A549 (cell line): ENCODE measurements around the gene KRT38. TPM values are rescaled to one million over a fixed set of nuclear protein-coding genes. Genes with fewer than 3 reads are reported as not detected.

ENCODE experiments used
- ATAC-seq, 2 experiments: fragments of 200-7000 bp in 1 of 2; fragments of >200 bp in 1 of 2; cut with Nextera tagmentation in 1 of 2; cut with Tn5 transposase in 1 of 2; 3 replicates each; pipeline versions ENCODE4 v1.8.0 to v1.9.1; 2018 to 2020; ENCODE audit warnings: mild to moderate bottlenecking in 1 of 2, moderate library complexity in 1 of 2
- CTCF ChIA-PET: fragments of 300-600 bp; sonication (Branson Sonifier 250); formaldehyde crosslinking; extraction: SDS; loops from one replicate; lab custom pipeline; 2021; ENCODE audit warnings: antibody characterized with exemption, inconsistent platforms; lab: Yijun Ruan, JAX
- POLR2A ChIA-PET: fragments of 350-600 bp; formaldehyde crosslinking; extraction: SDS; loops from one replicate; lab custom pipeline; 2021; ENCODE audit warnings: antibody characterized with exemption, inconsistent platforms; lab: Yijun Ruan, JAX
- DNase-seq, 2 experiments: peaks; one replicate each; pipeline versions ENCODE4 v3.0.0 to v3.0.0-alpha.2; 2011 to 2016; ENCODE audit warnings: low read depth in 1 of 2, low spot score in 1 of 2
- FAIRE-seq: peaks from 2 replicates; lab custom pipeline; 2011; peaks lifted over from hg19 to GRCh38; lab: Jason Lieb, UNC
- H3K27ac ChIP-seq, 2 experiments: fragments of >200 bp; sonication (Bioruptor Twin); formaldehyde crosslinking; 3 replicates each; pipeline ENCODE4 v1.5.1; 2016 to 2017
- H3K4me1 ChIP-seq: fragments of >200 bp; sonication (Bioruptor Twin); formaldehyde crosslinking; 3 replicates; pipeline ENCODE4 v1.6.1; 2016
- H3K4me2 ChIP-seq: fragments of >200 bp; sonication (Bioruptor Twin); formaldehyde crosslinking; 3 replicates; pipeline ENCODE4 v1.6.1; 2016
- H3K4me3 ChIP-seq: fragments of >200 bp; sonication (Bioruptor Twin); formaldehyde crosslinking; 3 replicates; pipeline ENCODE4 v1.5.1; 2016
- H3K9me3 ChIP-seq: fragments of >200 bp; sonication (Bioruptor Twin); formaldehyde crosslinking; 3 replicates; pipeline ENCODE4 v1.6.1; 2016
- BCL3 ChIP-seq: fragments of >200 bp; sonication (Bioruptor Twin); formaldehyde crosslinking; IDR thresholded peaks from 3 replicates; pipeline ENCODE4 v1.6.1; 2016
- CBX8 ChIP-seq: fragments of 200-600 bp; sonication (generic); IDR thresholded peaks from 2 replicates; pipeline ENCODE4 v1.6.1; 2016
- CEBPB ChIP-seq, 2 experiments: fragments of >200 bp in 1 of 2; sonication (Bioruptor Twin) in 1 of 2; formaldehyde crosslinking in 1 of 2; IDR thresholded peaks; 2 replicates each; pipeline ENCODE4 v1.6.1; 2012 to 2016
- CHD4 ChIP-seq: fragments of 200-600 bp; sonication (generic); IDR thresholded peaks from 2 replicates; pipeline ENCODE4 v1.6.1; 2016; ENCODE audit warnings: antibody characterized with exemption, mild to moderate bottlenecking, borderline replicate concordance
- CTCF ChIP-seq: fragments of >200 bp; sonication (Bioruptor Twin); formaldehyde crosslinking; IDR thresholded peaks from 3 replicates; pipeline ENCODE4 v1.5.1; 2016
- ELK1 ChIP-seq: fragments of 150-350 bp; IDR thresholded peaks from 2 replicates; pipeline ENCODE4 v1.6.1; 2014; ENCODE audit warnings: low read depth, mild to moderate bottlenecking, low read length
- ESRRA ChIP-seq: fragments of 150-350 bp; IDR thresholded peaks from 2 replicates; pipeline ENCODE4 v1.6.1; 2014; ENCODE audit warnings: mild to moderate bottlenecking, low read length, borderline replicate concordance
- FOSL2 ChIP-seq, 2 experiments: fragments of 450-650 bp in 1 of 2; fragments of >200 bp in 1 of 2; sonication (Bioruptor Twin) in 1 of 2; formaldehyde crosslinking; IDR thresholded peaks; 2 replicates each; pipeline versions ENCODE4 v1.5.0 to v1.6.1; 2016 to 2020; ENCODE audit warnings: mild to moderate bottlenecking in 1 of 2, moderate library complexity in 1 of 2
- GATA3 ChIP-seq: IDR thresholded peaks from 2 replicates; pipeline ENCODE4 v1.6.1; 2012; ENCODE audit warnings: borderline replicate concordance
- HES2 ChIP-seq: fragments of >200 bp; sonication (Bioruptor Twin); formaldehyde crosslinking; IDR thresholded peaks from 2 replicates; pipeline ENCODE4 v1.6.1; 2016
- HOXB13 ChIP-seq: fragments of 250-450 bp; sonication (Bioruptor Pico); IDR thresholded peaks from 2 replicates; pipeline ENCODE4 v1.5.0; 2020; ENCODE audit warnings: low read depth, mild to moderate bottlenecking, moderate library complexity
- HOXB5 ChIP-seq: fragments of 250-450 bp; sonication (Bioruptor Pico); IDR thresholded peaks from 2 replicates; pipeline ENCODE4 v1.5.0; 2020; ENCODE audit warnings: mild to moderate bottlenecking, moderate library complexity
- JUN ChIP-seq, 2 experiments: fragments of >200 bp; sonication (Bioruptor Twin); formaldehyde crosslinking; IDR thresholded peaks; 2 replicates in 1 of 2; 3 replicates in 1 of 2; pipeline ENCODE4 v1.6.1; 2016 to 2017
- KDM1A ChIP-seq: fragments of 200-600 bp; sonication (generic); IDR thresholded peaks from 2 replicates; pipeline ENCODE4 v1.6.1; 2016; ENCODE audit warnings: low read depth, mild to moderate bottlenecking
- NFE2L2 ChIP-seq: fragments of 150-350 bp; conservative IDR thresholded peaks from 2 replicates; pipeline ENCODE4 v1.6.1; 2014; ENCODE audit warnings: low read length
- PHF8 ChIP-seq: fragments of 200-600 bp; sonication (generic); IDR thresholded peaks from 2 replicates; pipeline ENCODE4 v1.6.1; 2016; ENCODE audit warnings: low read depth, mild to moderate bottlenecking, antibody characterized with exemption, moderate library complexity, borderline replicate concordance
- POLR2AphosphoS2 ChIP-seq: conservative IDR thresholded peaks from 2 replicates; pipeline ENCODE4 v1.6.1; 2012; ENCODE audit warnings: low read length, improper control_type of control experiment, inconsistent platforms
- RAD21 ChIP-seq, 2 experiments: fragments of >200 bp in 1 of 2; sonication (Bioruptor Twin) in 1 of 2; formaldehyde crosslinking in 1 of 2; IDR thresholded peaks in 1 of 2; conservative IDR thresholded peaks in 1 of 2; 2 replicates in 1 of 2; 3 replicates in 1 of 2; pipeline ENCODE4 v1.6.1; 2012 to 2018; ENCODE audit warnings: inconsistent platforms in 1 of 2
- RCOR1 ChIP-seq: fragments of 150-350 bp; IDR thresholded peaks from 2 replicates; pipeline ENCODE4 v1.6.1; 2014; ENCODE audit warnings: antibody characterized with exemption, low read length, low read depth
- RNF2 ChIP-seq: fragments of 200-600 bp; sonication (generic); IDR thresholded peaks from 2 replicates; pipeline ENCODE4 v1.6.1; 2016; ENCODE audit warnings: low read depth, mild to moderate bottlenecking, antibody characterized with exemption, moderate library complexity, borderline replicate concordance
- SMC3 ChIP-seq: fragments of >200 bp; sonication (Bioruptor Twin); formaldehyde crosslinking; IDR thresholded peaks from 3 replicates; pipeline ENCODE4 v1.6.1; 2018; ENCODE audit warnings: inconsistent platforms
- USF2 ChIP-seq: fragments of 450-650 bp; IDR thresholded peaks from 2 replicates; pipeline ENCODE4 v1.6.1; 2014; ENCODE audit warnings: antibody characterized with exemption
- ZNF302 ChIP-seq: fragments of 250-450 bp; sonication (Bioruptor Pico); IDR thresholded peaks from 2 replicates; pipeline ENCODE4 v1.9.0; 2021; ENCODE audit warnings: inconsistent platforms, mild to moderate bottlenecking, moderate library complexity
- WGBS: methylation state at CpG from one replicate; pipeline ENCODE4 v1.1.6; 2017; ENCODE audit errors: missing lambda C conversion rate; 5-methylcytosine and 5-hydroxymethylcytosine counted together
- polyA plus RNA-seq, 4 experiments: library from polyadenylated mRNA; depleted of rRNA in 3 of 4; stranded (reverse); fragments of >200 nt; fragmentation: RNase III in 1 of 4; extraction: RNeasy Plus Mini Kit Qiagen cat#74134 plus additional on column Dnase treatment in 1 of 4; gene quantifications; 2 replicates in 3 of 4; 3 replicates in 1 of 4; pipeline ENCODE4 v1.2.3, GENCODE V29; 2011 to 2017

KRT38 gene
- polyA plus RNA-seq, 2 of the 4 experiments (the other 2 are of a cell fraction), result not detected

- POLR2A ChIA-PET, result no interaction called here
- Histone ChIP-seq H3K27ac (no peak overlapping the region), H3K4me2 (no peak overlapping the region), H3K4me1 (peaks cover 18% of the 10 kb centered on the region), H3K4me3 (no peak overlapping the region), H3K9me3 (no peaks in the 10 kb centered on the region)
- ATAC-seq (no peak), DNase-seq (no peak), FAIRE-seq (no peak)
- CTCF ChIA-PET, result interaction anchor here (1.5 to 6.9 kb wide), 4 partner anchors 11 to 497 kb away, joined by 4 to 60 read pairs (median 28); no protein-coding TSS in a partner anchor
- TF ChIP-seq BCL3 (no peak), CBX8 (no peak)
- WGBS, result 90% methylated on average over 10 of the region's 10 CpGs
Measured at GRCh38 chr17:41407226-41407625, 33.6 kb downstream of the KRT38 start.

GRCh38 chr17:41406205-41406604 is 34.6 kb downstream of the KRT38 start:
- no peak for FAIRE-seq
- CTCF ChIA-PET, result interaction anchor here (0.6 to 6.9 kb wide), 9 partner anchors 8 to 496 kb away, joined by 3 to 60 read pairs (median 10); partner anchors contain the start of gene KRT31
- TF ChIP-seq CHD4, result no peak
- peak; percentile 29 to 33; a peak in 3 of 5 replicates for TF ChIP-seq RAD21 (conservative IDR thresholded peaks at IDR 0.05 in 1 of 2, IDR thresholded peaks at IDR 0.05 in 1 of 2)
- TF ChIP-seq FOSL2 (IDR thresholded peaks at IDR 0.05), result no peak
- TF ChIP-seq FOSL2 (CRISPR knock-in tag; IDR thresholded peaks at IDR 0.05), result no peak
- TF ChIP-seq SMC3, result peak; percentile 26; the same call in 1 of the 3 replicates
- no peak for TF ChIP-seq HOXB5 (CRISPR knock-in tag)
- no peak for TF ChIP-seq HOXB13 (CRISPR knock-in tag)
- TF ChIP-seq JUN (IDR thresholded peaks at IDR 0.05), result no peak
- TF ChIP-seq CTCF, result 0 out of 3 replicates have a peak, but pooled peaks have one; percentile 12
- TF ChIP-seq GATA3, result no peak
- no peak for TF ChIP-seq RNF2
- no peak for TF ChIP-seq RCOR1

GRCh38 chr17:41404024-41404671 is 36.6 kb downstream of the KRT38 start:
- Histone ChIP-seq H3K4me3 (no peak overlapping the region), H3K27ac (peak overlapping the region; percentile 34 to 66; a peak in 5 of 6 replicates), H3K4me1 (peaks cover 18% of the 10 kb centered on the region), H3K4me2 (peak overlapping the region; percentile 56), H3K9me3 (no peaks in the 10 kb centered on the region)
- WGBS, result 43% methylated on average over 7 of the region's 7 CpGs
- peak; percentile 77 to 82 for DNase-seq
- ChIA-PET POLR2A (interaction anchor here (1.6 kb wide), 1 partner anchor 284 kb away, joined by 5 read pairs; no protein-coding TSS in a partner anchor), CTCF (interaction anchor here (0.6 to 6.9 kb wide), 14 partner anchors 10 to 494 kb away, joined by 3 to 60 read pairs (median 7); no protein-coding TSS in a partner anchor)
- FAIRE-seq, result peak; percentile 78
- peak; percentile 75 to 81; a peak in 5 of 6 replicates for ATAC-seq
- TF ChIP-seq ELK1 (no peak), KDM1A (no peak), ZNF302 (no peak), HOXB13 (CRISPR knock-in tag) (no peak), HES2 (no peak), SMC3 (no peak), CBX8 (no peak), CEBPB (IDR thresholded peaks at IDR 0.05) (peak; percentile 10 to 45; a peak in 1 of 4 replicates), GATA3 (peak; percentile 51; the same call in 1 of the 2 replicates), JUN (IDR thresholded peaks at IDR 0.05) (peak; percentile 48 to 57; a peak in 3 of 5 replicates), POLR2AphosphoS2 (no peak), USF2 (peak; percentile 65), NFE2L2 (no peak), BCL3 (peak; percentile 60; the same call in 1 of the 3 replicates), FOSL2 (IDR thresholded peaks at IDR 0.05) (peak; percentile 93), FOSL2 (CRISPR knock-in tag; IDR thresholded peaks at IDR 0.05) (peak; percentile 90), PHF8 (no peak), ESRRA (no peak)

More at GRCh38 chr17:41406205-41406604, 34.6 kb downstream of the KRT38 start:
- POLR2A ChIA-PET, result no interaction called here
- Histone ChIP-seq H3K27ac (no peak overlapping the region), H3K4me2 (no peak overlapping the region), H3K9me3 (no peaks in the 10 kb centered on the region), H3K4me1 (peaks cover 18% of the 10 kb centered on the region), H3K4me3 (no peak overlapping the region)
- ATAC-seq (peak in 1 of 2 experiments; percentile 34; a peak in 1 of 6 replicates), DNase-seq (peak in 1 of 2 experiments; percentile 31)
- WGBS, result 28% methylated on average over 3 of the region's 5 CpGs
